ENCODE measurements around the gene SCYGR1. TPM values are rescaled to one million over a fixed set of nuclear protein-coding genes. Genes with fewer than 3 reads are reported as not detected.
"Not testable (repeated sequence)": the region's sequence is repeated elsewhere in the genome, so short reads cannot be mapped to it uniquely, and the experiment has no call there.

Gene SCYGR1, protein sequence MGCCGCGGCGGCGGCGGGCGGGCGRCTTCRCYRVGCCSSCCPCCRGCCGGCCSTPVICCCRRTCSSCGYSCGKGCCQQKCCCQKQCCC
- not detected in 2 replicates for polyA plus RNA-seq (2013)

DNA sequence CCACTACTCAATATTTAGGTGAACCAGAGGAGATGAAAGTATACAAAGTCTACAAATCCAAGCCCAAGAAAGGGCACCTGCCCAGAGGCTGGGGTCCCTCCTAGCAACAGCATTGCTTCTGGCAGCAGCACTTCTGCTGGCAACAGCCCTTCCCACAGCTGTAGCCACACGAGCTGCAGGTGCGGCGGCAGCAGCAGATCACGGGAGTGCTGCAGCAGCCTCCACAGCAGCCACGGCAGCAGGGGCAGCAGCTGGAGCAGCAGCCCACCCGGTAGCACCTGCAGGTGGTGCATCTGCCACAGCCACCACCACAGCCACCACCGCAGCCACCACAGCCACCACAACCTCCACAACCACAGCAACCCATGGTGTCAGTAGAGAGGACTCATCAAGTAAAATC lies at the start of gene SCYGR1:
Gene SCYGR1, minus strand, starts transcription at position 367 of the 400 bp plus-strand sequence. Its CDS starts 0 bp downstream, at position 367.
- H3K4me2 ChIP-seq (ENCODE audit: low read length); H3K4me1 ChIP-seq (ENCODE audit: control insufficient read depth in 1 of 2, insufficient read depth in 2 of 2, low read length in 2 of 2); H3K27me3 ChIP-seq (ENCODE audit: insufficient read depth, low read length); H3K4ac ChIP-seq (ENCODE audit: low read depth, low read length); H4K8ac ChIP-seq (ENCODE audit: low read depth, low read length); H4K12ac ChIP-seq (ENCODE audit: low read depth, low read length); H3K79me2 ChIP-seq (ENCODE audit: control insufficient read depth, insufficient read depth, low read length, poor library complexity); H3K36me3 ChIP-seq (ENCODE audit: control insufficient read depth in 1 of 2, insufficient read depth in 2 of 2, low read length in 2 of 2); H4K91ac ChIP-seq (ENCODE audit: low read depth, low read length); H3K23ac ChIP-seq (ENCODE audit: low read length); H2BK12ac ChIP-seq (ENCODE audit: low read length); H3K27ac ChIP-seq (ENCODE audit: low read depth, low read length); H2AK5ac ChIP-seq (ENCODE audit: low read length); H2BK120ac ChIP-seq (ENCODE audit: insufficient read depth, low read length, poor library complexity); H3K79me1 ChIP-seq (ENCODE audit: low read length); H3K9me3 ChIP-seq (ENCODE audit: insufficient read depth, low read depth, low read length); H3K14ac ChIP-seq (ENCODE audit: low read length); H2BK5ac ChIP-seq (ENCODE audit: low read depth, low read length, poor library complexity); H3K4me3 ChIP-seq (ENCODE audit: low read depth, low read length); DNase-seq; H3K9ac ChIP-seq (ENCODE audit: low read length); H3K18ac ChIP-seq (ENCODE audit: low read length); H2AFZ ChIP-seq (ENCODE audit: insufficient read depth, low read length, poor library complexity): not testable (repeated sequence)
- no CpG with 5 or more reads among the region's 7 CpGs for WGBS (ENCODE audit: extremely low coverage, insufficient coverage, insufficient read length)

DNA sequence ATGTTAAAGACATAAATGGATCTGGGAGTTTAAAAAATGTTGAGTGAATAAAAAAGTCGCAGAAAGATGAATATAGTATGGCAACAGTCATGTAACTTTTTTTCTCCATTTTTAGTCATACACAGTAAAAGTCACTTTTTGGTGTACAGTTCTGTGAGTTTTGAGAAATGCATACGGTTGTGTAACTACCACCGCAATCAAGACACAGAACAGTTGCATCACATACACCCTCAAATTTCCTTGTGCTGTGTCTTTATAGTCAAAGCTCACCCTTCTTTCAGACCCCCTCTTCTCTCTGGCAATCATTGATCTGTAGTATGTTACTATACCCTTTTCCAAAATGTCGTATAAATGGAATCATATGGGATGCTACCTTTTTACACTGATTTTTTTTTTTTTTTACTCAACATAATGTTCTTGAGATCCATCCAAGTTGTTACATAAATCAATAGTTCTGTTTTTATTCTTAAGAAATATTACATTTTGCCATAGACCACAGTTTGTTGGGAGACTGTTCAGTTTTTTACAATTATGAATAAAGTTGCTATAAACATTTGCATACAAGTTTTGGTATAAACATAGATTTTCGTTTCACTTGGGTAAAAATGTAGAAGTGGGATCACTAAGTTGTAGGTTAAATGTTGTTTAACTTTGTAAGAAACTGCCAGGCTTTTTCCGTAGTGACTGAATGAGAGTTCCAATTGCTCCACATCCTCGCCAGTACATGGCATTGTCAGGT lies 48.9 kb upstream of the SCYGR1 start:
- Histone ChIP-seq H3K4ac (ENCODE audit: low read depth, low read length) (no peak overlapping the region), H4K91ac (ENCODE audit: low read depth, low read length) (no peak overlapping the region), H3K4me2 (ENCODE audit: low read length) (no peak overlapping the region), H3K9ac (ENCODE audit: low read length) (no peak overlapping the region), H3K27me3 (ENCODE audit: insufficient read depth, low read length) (no peaks in the 10 kb centered on the region), H3K18ac (ENCODE audit: low read length) (no peak overlapping the region), H2AFZ (ENCODE audit: insufficient read depth, low read length, poor library complexity) (no peak overlapping the region), H3K14ac (ENCODE audit: low read length) (no peak overlapping the region), H3K27ac (ENCODE audit: low read depth, low read length) (no peak overlapping the region), H4K12ac (ENCODE audit: low read depth, low read length) (no peak overlapping the region), H3K79me2 (ENCODE audit: control insufficient read depth, insufficient read depth, low read length, poor library complexity) (no peaks in the 10 kb centered on the region), H3K9me3 (ENCODE audit: insufficient read depth, low read depth, low read length) (no peaks in the 10 kb centered on the region), H3K4me1 (ENCODE audit: control insufficient read depth in 1 of 2, insufficient read depth in 2 of 2, low read length in 2 of 2) (no peaks in the 10 kb centered on the region), H3K79me1 (ENCODE audit: low read length) (no peaks in the 10 kb centered on the region), H3K4me3 (ENCODE audit: low read depth, low read length) (no peak overlapping the region), H2BK12ac (ENCODE audit: low read length) (no peak overlapping the region), H2BK5ac (ENCODE audit: low read depth, low read length, poor library complexity) (no peak overlapping the region), H3K36me3 (ENCODE audit: control insufficient read depth in 1 of 2, insufficient read depth in 2 of 2, low read length in 2 of 2) (no peaks in the 10 kb centered on the region), H2AK5ac (ENCODE audit: low read length) (no peak overlapping the region), H4K8ac (ENCODE audit: low read depth, low read length) (no peak overlapping the region), H3K23ac (ENCODE audit: low read length) (no peak overlapping the region), H2BK120ac (ENCODE audit: insufficient read depth, low read length, poor library complexity) (no peak overlapping the region)
- no peak for DNase-seq
- no CpG with 5 or more reads among the region's 7 CpGs for WGBS (ENCODE audit: extremely low coverage, insufficient coverage, insufficient read length)

DNA sequence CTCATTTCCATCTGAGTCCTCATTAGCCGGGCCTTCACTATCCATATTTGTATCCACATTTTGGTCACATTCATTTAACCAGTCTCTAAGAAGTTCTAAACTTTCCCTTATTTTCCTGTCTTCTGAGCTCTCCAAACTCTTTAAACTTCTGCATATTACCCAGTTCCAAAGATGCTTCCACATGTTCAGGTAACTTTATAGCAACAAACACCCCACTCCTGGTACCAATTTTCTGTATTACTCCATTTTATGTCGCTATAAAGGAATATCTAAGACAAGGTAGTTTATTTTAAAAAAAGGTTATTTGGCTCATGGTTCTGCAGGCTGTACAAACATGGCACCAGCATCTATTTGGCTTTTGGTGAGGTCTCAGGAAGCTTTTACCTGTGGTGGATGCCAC lies 45.4 kb upstream of the SCYGR1 start:
- no peak overlapping the region for H2BK12ac ChIP-seq (ENCODE audit: low read length)
- H3K23ac ChIP-seq (ENCODE audit: low read length) = no peak overlapping the region
- H2AK5ac ChIP-seq (ENCODE audit: low read length) = no peak overlapping the region
- no peak overlapping the region for H4K91ac ChIP-seq (ENCODE audit: low read depth, low read length)
- H4K8ac ChIP-seq (ENCODE audit: low read depth, low read length) = no peak overlapping the region
- no peak overlapping the region for H3K27ac ChIP-seq (ENCODE audit: low read depth, low read length)
- H2BK120ac ChIP-seq (ENCODE audit: insufficient read depth, low read length, poor library complexity) = no peak overlapping the region
- H3K36me3 ChIP-seq (ENCODE audit: control insufficient read depth in 1 of 2, insufficient read depth in 2 of 2, low read length in 2 of 2) = no peaks in the 10 kb centered on the region
- H4K12ac ChIP-seq (ENCODE audit: low read depth, low read length) = no peak overlapping the region
- no CpG with 5 or more reads among the region's 2 CpGs for WGBS (ENCODE audit: extremely low coverage, insufficient coverage, insufficient read length)
- H3K4me2 ChIP-seq (ENCODE audit: low read length) = no peak overlapping the region
- no peaks in the 10 kb centered on the region for H3K79me2 ChIP-seq (ENCODE audit: control insufficient read depth, insufficient read depth, low read length, poor library complexity)
- H3K27me3 ChIP-seq (ENCODE audit: insufficient read depth, low read length) = no peaks in the 10 kb centered on the region
- no peak overlapping the region for H3K4ac ChIP-seq (ENCODE audit: low read depth, low read length)
- H3K9ac ChIP-seq (ENCODE audit: low read length) = no peak overlapping the region
- no peak overlapping the region for H2AFZ ChIP-seq (ENCODE audit: insufficient read depth, low read length, poor library complexity)
- no peak overlapping the region for H3K4me3 ChIP-seq (ENCODE audit: low read depth, low read length)
- no peaks in the 10 kb centered on the region for H3K79me1 ChIP-seq (ENCODE audit: low read length)
- no peak overlapping the region for H2BK5ac ChIP-seq (ENCODE audit: low read depth, low read length, poor library complexity)
- no peaks in the 10 kb centered on the region for H3K9me3 ChIP-seq (ENCODE audit: insufficient read depth, low read depth, low read length)
- no peaks in the 10 kb centered on the region for H3K4me1 ChIP-seq (ENCODE audit: control insufficient read depth in 1 of 2, insufficient read depth in 2 of 2, low read length in 2 of 2)
- no peak overlapping the region for H3K14ac ChIP-seq (ENCODE audit: low read length)
- H3K18ac ChIP-seq (ENCODE audit: low read length) = no peak overlapping the region
- no peak for DNase-seq

DNA sequence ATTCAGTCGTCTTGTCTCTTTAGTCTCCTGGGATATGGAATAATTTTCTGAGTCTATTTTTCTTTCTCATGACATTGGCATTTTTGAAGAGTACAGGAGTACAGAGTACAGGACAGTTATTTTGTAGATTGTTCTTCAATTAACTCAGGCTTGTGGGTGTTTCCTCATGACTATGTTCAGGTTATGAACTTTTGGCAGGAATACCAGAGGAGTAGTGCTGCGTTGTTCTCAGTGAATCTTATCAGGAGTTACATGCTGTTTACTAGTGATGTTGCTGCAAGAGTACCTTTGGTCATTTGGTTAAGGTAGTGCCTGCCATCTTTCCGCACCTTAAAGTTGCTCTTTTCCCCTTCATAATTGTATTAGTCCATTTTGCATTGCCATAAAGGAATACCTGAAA lies 42.9 kb upstream of the SCYGR1 start:
- peak in 1 of 2 donors; percentile 53 for DNase-seq

More for the DNA sequence above, 42.9 kb upstream of the SCYGR1 start:
- Histone ChIP-seq H2BK5ac (ENCODE audit: low read depth, low read length, poor library complexity) (no peak overlapping the region), H2BK120ac (ENCODE audit: insufficient read depth, low read length, poor library complexity) (no peak overlapping the region), H2AK5ac (ENCODE audit: low read length) (no peak overlapping the region), H2AFZ (ENCODE audit: insufficient read depth, low read length, poor library complexity) (no peak overlapping the region), H3K18ac (ENCODE audit: low read length) (no peak overlapping the region), H3K9me3 (ENCODE audit: insufficient read depth, low read depth, low read length) (no peaks in the 10 kb centered on the region), H3K14ac (ENCODE audit: low read length) (no peak overlapping the region), H2BK12ac (ENCODE audit: low read length) (no peak overlapping the region), H3K36me3 (ENCODE audit: control insufficient read depth in 1 of 2, insufficient read depth in 2 of 2, low read length in 2 of 2) (no peaks in the 10 kb centered on the region), H4K12ac (ENCODE audit: low read depth, low read length) (no peak overlapping the region), H3K79me1 (ENCODE audit: low read length) (no peaks in the 10 kb centered on the region), H4K8ac (ENCODE audit: low read depth, low read length) (no peak overlapping the region), H3K9ac (ENCODE audit: low read length) (no peak overlapping the region), H3K27ac (ENCODE audit: low read depth, low read length) (no peak overlapping the region), H3K4me1 (ENCODE audit: control insufficient read depth in 1 of 2, insufficient read depth in 2 of 2, low read length in 2 of 2) (no peaks in the 10 kb centered on the region), H3K23ac (ENCODE audit: low read length) (no peak overlapping the region), H3K4me2 (ENCODE audit: low read length) (no peak overlapping the region), H3K4ac (ENCODE audit: low read depth, low read length) (no peak overlapping the region), H3K79me2 (ENCODE audit: control insufficient read depth, insufficient read depth, low read length, poor library complexity) (no peaks in the 10 kb centered on the region), H4K91ac (ENCODE audit: low read depth, low read length) (no peak overlapping the region), H3K27me3 (ENCODE audit: insufficient read depth, low read length) (no peaks in the 10 kb centered on the region), H3K4me3 (ENCODE audit: low read depth, low read length) (no peak overlapping the region)
- no CpG with 5 or more reads among the region's 3 CpGs for WGBS (ENCODE audit: extremely low coverage, insufficient coverage, insufficient read length)

Data from trophoblast cell (in vitro differentiated cells and primary cell).